GM21360 (cell line): ENCODE data around the gene ACTL6B.

Source experiments
- ATAC-seq: cut with Tn5 transposase; IDR thresholded peaks from one replicate; pipeline ENCODE4 v1.9.1; 2021; ENCODE audit warnings: mild to moderate bottlenecking, moderate library complexity; ENCODE audit not compliant: unreplicated experiment

Gene ACTL6B

DNA sequence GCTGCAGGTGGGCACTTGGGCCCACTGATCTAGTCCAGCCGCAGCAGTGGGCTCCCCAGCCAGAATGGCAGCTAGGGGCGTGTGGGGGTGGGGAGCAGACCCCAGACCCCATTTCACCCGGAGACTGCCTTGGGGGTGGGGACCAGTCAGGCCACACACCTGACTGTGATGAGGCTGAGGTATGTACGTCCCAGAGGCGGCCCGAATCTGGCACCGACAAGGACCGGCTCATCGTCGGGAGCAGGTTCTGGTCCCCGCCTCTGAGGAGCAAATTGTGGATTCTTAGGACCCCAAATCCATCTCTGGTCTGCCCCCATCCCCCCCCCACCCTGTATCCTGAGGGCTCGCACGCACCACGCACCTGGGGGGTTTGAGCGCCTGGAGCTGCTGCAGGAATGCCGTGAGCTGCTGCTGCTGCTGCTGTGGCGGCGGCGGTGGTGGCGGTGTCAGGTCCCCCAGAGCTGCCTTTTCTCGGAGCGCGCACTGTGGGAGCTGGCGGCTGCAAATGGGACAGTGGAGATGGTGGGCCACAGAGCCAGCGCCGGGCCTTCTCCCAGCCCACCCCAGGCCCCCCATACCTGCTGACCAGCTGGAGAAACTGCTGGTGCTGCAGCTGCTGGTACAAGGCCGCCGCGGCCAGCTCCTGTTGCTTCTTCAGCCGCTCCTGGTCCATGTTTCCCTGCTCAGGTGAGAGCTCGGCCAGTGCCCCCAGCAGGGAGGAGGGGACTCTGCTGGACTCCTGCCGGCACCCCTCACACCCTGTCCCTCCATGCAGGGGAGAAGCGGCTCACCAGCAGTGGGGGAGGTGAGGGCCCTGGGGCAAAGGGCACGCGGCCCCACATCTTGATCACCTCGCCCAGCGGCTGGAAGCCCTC, 27.6 kb upstream of the ACTL6B start:
- ATAC-seq: no peak

GRCh38 chr7:100682991-100683658, 26.9 kb upstream of the ACTL6B start:
- ATAC-seq: no peak

- ATAC-seq: no peak
Measured at GRCh38 chr7:100682228-100682741, 26.0 kb upstream of the ACTL6B start.

DNA sequence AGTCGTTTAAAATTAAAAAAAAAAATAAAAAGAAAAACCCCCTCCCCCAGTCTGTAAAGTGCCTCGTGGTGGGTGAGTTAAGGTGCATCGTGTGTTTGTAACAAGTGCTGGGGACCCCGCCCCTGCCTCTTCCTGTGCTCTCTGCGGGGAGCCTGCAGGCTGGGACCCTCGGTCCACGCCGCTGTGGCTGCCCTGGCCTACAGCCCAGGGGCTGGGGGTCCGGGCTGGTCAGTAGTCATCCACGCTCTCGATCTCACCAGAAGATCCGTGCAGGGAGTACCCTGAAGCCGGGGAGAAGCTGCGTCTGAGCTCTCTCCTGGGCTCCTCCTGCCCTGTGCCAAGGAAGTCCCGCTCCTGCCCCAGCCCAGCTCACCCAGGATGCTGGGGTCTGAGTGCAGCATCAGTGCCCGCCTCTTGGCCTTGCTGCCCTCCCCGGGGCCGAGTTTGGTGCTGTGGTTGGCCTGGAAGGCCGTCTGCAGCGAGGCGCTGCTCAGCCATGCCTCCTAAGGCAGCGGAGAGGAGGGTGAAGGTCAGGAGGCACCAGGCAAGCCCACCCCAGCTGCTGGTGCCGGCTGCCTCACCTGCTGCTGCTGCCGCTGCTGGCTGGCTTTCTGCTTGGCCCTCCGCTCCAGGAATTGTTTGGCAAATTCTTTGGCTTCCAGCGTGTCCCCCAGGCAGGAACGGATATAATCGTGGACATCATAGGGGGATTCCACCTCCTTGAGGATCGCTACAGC, 25.4 kb upstream of the ACTL6B start:
- no peak for ATAC-seq

- no peak for ATAC-seq
Measured at GRCh38 chr7:100680576-100681271, 24.5 kb upstream of the ACTL6B start.

DNA sequence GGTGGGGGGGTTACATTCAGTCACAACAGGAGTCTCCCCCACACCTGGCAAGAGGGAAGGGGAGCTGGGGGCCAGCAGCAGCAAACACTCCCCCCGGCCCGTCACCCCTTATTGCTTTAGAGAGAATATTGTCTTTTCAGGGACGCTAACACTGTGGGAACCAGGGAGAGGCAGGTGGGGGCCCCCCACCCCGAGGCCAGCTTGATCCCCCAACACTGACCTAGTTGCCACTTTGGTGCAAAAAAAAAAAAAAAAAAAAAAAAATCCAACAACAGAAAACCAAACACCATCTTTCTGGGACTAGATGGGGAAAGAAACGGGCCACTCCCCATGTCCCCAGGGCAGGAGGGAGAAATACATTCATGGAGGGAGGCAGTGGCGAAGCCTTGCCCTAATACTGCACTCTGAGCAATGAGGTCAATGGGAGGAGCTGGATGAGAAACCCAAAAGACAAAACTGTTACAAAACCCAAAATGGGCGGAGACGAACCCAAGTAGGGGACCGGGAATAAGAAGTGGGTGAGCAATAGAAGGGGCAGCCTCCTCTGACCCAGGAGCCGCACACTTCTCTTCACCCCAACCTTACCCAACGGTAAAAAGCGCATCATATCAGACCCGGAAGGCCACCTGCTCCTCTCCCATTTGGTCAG, 23.8 kb upstream of the ACTL6B start:
- ATAC-seq: no peak

GRCh38 chr7:100679129-100679926, 23.1 kb upstream of the ACTL6B start:
- no peak for ATAC-seq

GRCh38 chr7:100678291-100678984, 22.2 kb upstream of the ACTL6B start:
- no peak for ATAC-seq

DNA sequence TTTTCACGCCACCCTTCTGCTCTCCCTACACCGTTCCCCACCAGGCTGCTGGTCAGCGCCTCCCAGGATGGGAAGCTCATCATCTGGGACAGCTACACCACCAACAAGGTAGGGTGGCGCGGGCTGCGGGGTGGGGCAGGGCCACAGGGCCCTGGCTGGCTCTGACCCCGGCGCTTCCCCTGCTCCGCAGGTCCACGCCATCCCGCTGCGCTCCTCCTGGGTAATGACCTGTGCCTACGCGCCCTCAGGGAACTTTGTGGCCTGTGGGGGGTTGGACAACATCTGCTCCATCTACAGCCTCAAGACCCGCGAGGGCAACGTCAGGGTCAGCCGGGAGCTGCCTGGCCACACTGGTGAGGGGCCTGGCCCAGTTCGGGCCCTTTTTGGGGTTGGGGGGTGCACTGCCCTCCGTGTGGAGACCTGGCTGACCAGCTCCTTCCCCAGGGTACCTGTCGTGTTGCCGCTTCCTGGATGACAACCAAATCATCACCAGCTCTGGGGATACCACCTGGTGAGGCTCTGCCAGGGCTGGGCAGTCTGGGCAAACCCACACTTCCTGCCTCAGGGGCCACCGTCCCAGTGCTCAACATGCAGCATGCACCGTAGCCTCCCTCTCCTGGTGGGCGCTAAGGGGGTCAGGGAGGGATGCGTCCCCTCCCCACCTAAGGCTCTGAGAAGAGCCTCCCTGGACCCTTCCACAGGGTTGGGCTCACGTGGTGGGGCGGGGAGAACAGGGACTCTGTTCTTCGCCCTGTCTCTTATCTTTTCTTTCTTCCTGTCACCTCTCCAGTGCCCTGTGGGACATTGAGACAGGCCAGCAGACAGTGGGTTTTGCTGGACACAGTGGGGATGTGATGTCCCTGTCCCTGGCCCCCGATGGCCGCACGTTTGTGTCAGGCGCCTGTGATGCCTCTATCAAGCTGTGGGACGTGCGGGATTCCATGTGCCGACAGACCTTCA, 21.3 kb upstream of the ACTL6B start:
- ATAC-seq: no peak

- ATAC-seq: no peak
Measured at GRCh38 chr7:100676501-100677306, 20.5 kb upstream of the ACTL6B start.

- peak; percentile 24 for ATAC-seq
Measured at GRCh38 chr7:100675581-100676350, 19.5 kb upstream of the ACTL6B start.

GRCh38 chr7:100675105-100675451, 18.8 kb upstream of the ACTL6B start:
- ATAC-seq: no peak

DNA sequence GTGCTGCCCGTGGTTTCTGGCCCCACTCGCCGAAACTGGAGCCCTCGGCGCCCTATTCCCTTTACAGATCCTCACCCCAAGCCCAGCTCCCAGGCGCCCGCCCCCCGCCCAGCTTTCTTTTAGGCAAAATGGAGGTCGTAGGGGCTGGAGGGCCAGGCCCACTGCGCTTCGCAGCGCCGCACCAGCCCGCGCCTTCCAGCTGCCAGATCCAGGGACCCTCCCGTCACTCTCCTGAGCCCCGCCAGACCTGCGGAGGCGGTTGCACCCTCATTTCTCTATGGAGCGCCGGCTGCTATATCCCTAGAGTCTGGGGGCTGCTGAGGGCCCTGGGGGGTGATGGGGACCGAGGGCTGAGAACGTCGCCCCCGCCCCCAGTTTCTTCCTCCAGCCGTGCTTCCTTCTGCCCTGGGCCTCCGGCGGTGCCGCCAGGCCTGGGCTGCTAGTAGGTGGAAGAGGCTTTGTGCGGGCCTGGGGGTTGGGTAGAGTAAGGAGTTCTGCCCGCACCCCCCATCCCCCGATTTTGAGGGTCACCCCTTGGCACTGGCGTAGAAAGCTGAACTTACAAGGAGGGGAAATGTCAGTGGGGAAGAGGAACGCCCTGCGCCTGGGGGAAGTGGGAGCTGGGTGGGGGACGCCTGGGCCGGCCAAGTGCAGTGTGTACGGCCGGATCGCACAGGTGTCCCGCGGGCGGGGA, 18.3 kb upstream of the ACTL6B start:
- ATAC-seq: no peak

GRCh38 chr7:100673942-100674410, 17.7 kb upstream of the ACTL6B start:
- no peak for ATAC-seq

- peak; percentile 55 for ATAC-seq
Measured at GRCh38 chr7:100673302-100673941, 17.2 kb upstream of the ACTL6B start, which contains the start of gene GNB2. Gene GNB2 (plus strand): TSS chr7:100673740. CDS start chr7:100676266, 2,526 bp downstream.
